T-helper 1 cell treated with Interleukin-12 subunit alpha and Interleukin-12 subunit beta and Interleukin-4 antibody, amounts not matched to agents 30 μg/mL and 1 μg/mL, for 36 hours (primary cell): ENCODE results near the gene RALB.
A peak's percentile ranks its signal among the peaks of the same experiment; 100 is the strongest.

ENCODE experiments used
- H3K27ac Mint-ChIP-seq: one replicate; pipeline ENCODE4 v1.8.0; 2021; ENCODE audit warnings: mild to moderate bottlenecking, mixed read lengths
- H3K27me3 Mint-ChIP-seq: one replicate; pipeline ENCODE4 v1.8.0; 2021; ENCODE audit warnings: low read depth, mixed read lengths
- H3K36me3 Mint-ChIP-seq: one replicate; pipeline ENCODE4 v1.8.0; 2021; ENCODE audit warnings: low read depth, mixed read lengths
- H3K4me1 Mint-ChIP-seq: one replicate; pipeline ENCODE4 v1.8.0; 2021; ENCODE audit warnings: low read depth, mixed read lengths
- H3K4me3 Mint-ChIP-seq: one replicate; pipeline ENCODE4 v1.8.0; 2021; ENCODE audit warnings: mild to moderate bottlenecking, moderate library complexity, mixed read lengths
- H3K9me3 Mint-ChIP-seq: one replicate; pipeline ENCODE4 v1.8.0; 2021; ENCODE audit warnings: mixed read lengths

Gene RALB

DNA sequence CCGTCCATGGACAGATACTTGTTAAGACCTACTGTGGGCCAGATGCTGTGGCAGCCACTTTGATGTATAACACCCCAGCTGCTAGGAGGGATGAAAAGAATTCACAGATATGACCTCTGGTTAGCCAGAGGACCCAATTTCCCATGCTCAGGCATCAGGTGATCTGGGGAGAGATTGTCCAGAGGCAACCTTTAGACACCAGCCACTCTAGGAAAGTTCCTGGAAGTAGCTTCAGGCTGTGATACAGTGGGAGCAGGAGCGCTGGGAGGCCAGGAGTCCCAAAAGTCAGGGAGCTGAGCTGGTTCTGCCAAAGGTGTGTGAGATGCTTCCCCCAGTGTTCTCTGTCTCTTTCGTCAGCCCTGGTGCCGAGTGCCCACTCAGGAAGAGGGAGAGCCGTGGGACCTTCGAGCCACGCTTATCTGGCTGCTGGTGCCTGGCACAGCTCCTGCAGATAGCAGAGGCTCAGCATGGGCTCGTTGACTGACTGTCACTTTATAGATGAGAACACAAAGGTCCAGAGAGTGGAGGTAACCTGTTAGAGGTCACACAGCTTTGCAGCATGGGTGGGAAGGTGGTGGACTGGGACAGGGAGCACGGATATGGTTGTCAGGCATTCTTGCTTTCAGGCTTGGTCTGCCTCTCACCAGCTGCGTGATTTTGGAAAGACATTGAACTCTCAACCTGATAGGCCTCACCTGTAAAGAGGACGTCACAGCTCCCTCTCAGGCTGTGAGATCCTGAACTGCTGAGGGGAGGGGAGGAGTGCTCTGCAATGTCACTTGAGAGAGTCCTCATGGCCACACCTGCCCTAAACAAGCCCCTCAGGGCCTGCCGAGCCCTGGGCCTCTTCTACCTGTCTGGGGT lies 7.8 kb upstream of the RALB start:
- Mint-ChIP-seq H3K27me3 (no peaks in the 10 kb centered on the region), H3K9me3 (peaks cover 16% of the 10 kb centered on the region), H3K4me1 (peaks cover 23% of the 10 kb centered on the region), H3K36me3 (peaks cover 9% of the 10 kb centered on the region), H3K27ac (no peak overlapping the region), H3K4me3 (no peak overlapping the region)

DNA sequence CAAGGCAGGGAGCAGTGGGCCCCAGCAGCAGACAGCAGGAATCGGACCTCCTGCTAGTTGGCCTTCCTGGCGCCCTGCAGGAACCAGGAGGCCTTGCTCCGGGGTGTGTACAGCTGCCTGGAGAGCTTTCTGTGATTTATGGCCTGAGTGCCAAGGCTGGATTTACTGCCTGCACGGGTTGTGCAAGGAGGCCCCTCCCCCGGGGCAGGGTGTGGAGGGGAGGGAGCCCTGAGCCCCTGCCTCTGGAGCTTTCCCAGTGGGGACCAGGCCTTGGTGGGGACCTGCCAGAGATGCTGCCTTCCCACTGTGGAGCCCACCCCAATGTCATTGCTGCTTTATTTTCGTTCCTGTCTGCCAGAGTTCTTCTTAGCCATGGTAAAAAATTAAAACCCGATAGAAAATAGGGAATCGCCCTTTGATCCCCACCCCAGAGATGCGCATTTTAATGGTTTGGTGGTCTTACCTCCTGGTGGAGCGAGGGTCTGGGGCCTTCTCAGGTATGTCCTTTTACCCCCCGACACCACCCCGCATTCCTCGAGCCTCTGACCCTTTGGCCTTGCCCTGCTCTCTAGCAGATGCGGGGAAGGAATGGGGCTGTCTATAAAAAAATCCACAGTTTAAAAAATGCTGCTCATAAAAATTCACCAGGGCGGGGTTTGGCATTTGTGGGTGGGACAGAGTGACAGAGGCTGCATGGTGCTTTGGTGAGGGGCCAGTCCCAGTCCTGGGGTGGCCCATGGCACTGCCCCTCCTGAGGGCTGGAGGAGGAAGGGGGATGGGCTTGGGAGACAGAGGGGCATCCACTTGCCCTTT lies 6.9 kb upstream of the RALB start:
- peaks cover 16% of the 10 kb centered on the region for H3K9me3 Mint-ChIP-seq

DNA sequence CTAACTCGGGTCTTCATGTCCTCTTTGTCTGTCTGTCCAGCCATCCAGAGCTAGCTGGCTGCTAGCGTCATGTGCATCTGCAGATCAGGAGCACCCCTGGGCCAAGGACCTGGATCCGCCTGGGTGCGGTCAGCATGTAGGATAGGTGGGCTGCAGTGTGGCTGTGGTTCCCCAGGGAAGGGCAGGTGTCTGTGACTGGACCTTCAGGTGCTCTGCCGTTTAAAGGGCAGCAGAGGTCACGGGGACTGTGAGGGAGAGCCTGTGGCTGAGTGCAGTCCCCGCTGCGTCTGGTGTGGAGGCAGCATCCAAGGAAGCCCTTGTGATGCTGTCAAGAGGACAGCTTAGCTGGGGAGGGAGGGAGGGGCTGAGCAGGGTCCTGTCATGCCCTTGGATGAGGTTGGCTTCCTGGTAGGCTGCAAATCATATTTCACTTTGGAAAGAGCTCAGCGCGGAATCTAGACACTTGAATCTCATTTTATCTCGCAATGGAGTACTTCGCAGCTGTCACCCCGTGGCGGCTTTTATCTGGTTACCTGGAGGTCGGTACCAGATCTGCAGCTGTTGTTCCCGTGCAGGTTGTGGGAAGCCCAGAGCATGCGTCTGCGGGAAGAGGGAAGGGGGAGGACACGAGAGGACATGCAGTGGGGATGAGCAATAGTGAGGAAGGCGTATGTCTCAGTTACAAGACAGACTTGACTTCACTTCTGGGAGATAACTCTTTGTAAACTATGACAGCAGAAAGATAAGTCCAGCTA lies 5.9 kb upstream of the RALB start:
- H3K9me3 Mint-ChIP-seq: peaks cover 16% of the 10 kb centered on the region
- no peak overlapping the region for H3K27ac Mint-ChIP-seq
- H3K36me3 Mint-ChIP-seq: peaks cover 9% of the 10 kb centered on the region
- H3K4me1 Mint-ChIP-seq: peaks cover 32% of the 10 kb centered on the region
- no peak overlapping the region for H3K4me3 Mint-ChIP-seq
- no peaks in the 10 kb centered on the region for H3K27me3 Mint-ChIP-seq

More for the DNA sequence above, 6.9 kb upstream of the RALB start:
- Mint-ChIP-seq H3K36me3 (peaks cover 9% of the 10 kb centered on the region), H3K4me3 (no peak overlapping the region), H3K27me3 (no peaks in the 10 kb centered on the region), H3K4me1 (peaks cover 28% of the 10 kb centered on the region), H3K27ac (no peak overlapping the region)

DNA sequence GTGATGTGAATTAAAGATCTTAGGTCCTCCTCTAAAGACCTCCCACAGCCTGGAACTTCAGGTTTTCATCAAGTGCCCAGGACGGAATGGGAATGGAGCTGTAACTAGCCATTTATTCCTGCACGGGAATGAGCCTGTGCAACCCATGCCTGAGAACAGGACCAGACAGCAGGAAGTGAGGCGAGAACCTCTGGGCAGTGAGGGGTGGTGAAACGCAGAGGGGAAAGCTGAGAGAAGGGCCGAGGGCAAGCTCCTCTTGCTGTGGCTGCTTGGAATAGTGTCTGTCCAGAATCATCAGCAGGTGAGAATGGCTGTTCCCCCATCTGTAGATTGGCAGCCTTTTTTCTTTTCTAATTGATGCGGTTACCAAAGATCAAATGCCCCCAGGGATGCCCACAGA lies 4.8 kb upstream of the RALB start:
- peaks cover 9% of the 10 kb centered on the region for H3K36me3 Mint-ChIP-seq
- H3K27me3 Mint-ChIP-seq: no peaks in the 10 kb centered on the region
- peaks cover 34% of the 10 kb centered on the region for H3K4me1 Mint-ChIP-seq
- no peak overlapping the region for H3K4me3 Mint-ChIP-seq
- H3K27ac Mint-ChIP-seq: no peak overlapping the region
- H3K9me3 Mint-ChIP-seq: peaks cover 16% of the 10 kb centered on the region

DNA sequence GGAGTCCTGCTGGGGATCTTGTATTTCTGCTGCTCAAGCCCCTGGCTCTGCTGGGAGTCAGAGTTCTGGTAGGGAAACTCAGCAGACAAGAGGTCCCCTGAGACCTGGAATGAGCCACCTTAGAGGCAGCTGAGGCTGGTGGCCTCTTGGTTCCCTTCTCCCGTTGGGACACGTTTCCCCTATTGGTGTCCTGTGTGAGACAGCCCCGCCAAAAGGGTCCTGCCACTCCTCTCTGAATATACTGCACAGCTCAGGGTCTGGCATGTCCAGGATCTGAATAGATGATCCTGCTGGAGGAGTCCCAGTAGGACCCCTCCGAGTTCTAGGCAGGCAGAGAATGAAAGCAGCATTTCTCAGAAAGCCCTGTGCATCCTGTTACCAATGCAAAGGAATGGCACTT lies 2.0 kb upstream of the RALB start:
- H3K9me3 Mint-ChIP-seq: no peaks in the 10 kb centered on the region
- H3K4me1 Mint-ChIP-seq: peaks cover 54% of the 10 kb centered on the region
- H3K27ac Mint-ChIP-seq: no peak overlapping the region
- H3K36me3 Mint-ChIP-seq: peaks cover 21% of the 10 kb centered on the region
- H3K27me3 Mint-ChIP-seq: no peaks in the 10 kb centered on the region
- H3K4me3 Mint-ChIP-seq: no peak overlapping the region

DNA sequence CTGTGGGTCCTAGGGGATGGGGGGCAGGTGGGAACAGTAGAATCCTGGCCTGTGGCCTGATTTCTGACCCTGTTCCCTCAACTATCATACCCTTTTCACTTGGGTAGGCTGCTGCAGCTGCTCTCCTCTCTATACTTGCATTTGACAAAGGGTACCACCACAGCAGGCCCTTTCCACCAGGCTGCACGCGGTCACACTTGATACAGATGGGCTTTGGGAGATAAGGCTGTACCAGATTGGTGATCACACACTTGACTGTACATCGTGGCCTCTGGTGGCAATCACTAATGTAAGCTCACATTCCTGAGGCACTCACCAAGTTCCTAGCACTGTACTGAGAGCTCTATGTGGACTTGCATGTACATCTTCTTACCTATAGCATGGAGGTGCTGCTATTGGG lies 1.6 kb upstream of the RALB start:
- peaks cover 25% of the 10 kb centered on the region for H3K36me3 Mint-ChIP-seq
- H3K4me3 Mint-ChIP-seq: no peak overlapping the region
- no peaks in the 10 kb centered on the region for H3K27me3 Mint-ChIP-seq
- H3K4me1 Mint-ChIP-seq: peaks cover 59% of the 10 kb centered on the region
- peaks cover 3% of the 10 kb centered on the region for H3K9me3 Mint-ChIP-seq
- H3K27ac Mint-ChIP-seq: no peak overlapping the region

DNA sequence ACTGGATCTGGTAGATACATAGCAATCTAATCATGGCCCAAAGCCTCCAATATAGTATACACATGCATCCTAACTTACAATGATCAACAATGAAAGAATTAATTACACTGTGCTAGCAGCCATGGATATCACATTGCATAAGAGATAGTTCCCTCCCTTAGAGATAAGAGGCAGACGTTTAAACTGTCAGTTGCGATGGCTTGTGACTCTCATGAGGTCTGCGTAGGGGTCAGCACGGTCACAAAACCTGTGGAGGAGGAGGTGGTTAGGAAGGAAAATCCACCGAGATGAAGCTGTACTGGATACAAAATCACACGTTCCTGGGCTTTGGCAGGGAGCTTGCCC lies 800 bp upstream of the RALB start:
- Mint-ChIP-seq H3K4me3 (peak overlapping the region; percentile 99), H3K4me1 (peaks cover 66% of the 10 kb centered on the region), H3K27me3 (no peaks in the 10 kb centered on the region), H3K27ac (peak overlapping the region; percentile 96), H3K9me3 (peaks cover 4% of the 10 kb centered on the region), H3K36me3 (peaks cover 32% of the 10 kb centered on the region)

DNA sequence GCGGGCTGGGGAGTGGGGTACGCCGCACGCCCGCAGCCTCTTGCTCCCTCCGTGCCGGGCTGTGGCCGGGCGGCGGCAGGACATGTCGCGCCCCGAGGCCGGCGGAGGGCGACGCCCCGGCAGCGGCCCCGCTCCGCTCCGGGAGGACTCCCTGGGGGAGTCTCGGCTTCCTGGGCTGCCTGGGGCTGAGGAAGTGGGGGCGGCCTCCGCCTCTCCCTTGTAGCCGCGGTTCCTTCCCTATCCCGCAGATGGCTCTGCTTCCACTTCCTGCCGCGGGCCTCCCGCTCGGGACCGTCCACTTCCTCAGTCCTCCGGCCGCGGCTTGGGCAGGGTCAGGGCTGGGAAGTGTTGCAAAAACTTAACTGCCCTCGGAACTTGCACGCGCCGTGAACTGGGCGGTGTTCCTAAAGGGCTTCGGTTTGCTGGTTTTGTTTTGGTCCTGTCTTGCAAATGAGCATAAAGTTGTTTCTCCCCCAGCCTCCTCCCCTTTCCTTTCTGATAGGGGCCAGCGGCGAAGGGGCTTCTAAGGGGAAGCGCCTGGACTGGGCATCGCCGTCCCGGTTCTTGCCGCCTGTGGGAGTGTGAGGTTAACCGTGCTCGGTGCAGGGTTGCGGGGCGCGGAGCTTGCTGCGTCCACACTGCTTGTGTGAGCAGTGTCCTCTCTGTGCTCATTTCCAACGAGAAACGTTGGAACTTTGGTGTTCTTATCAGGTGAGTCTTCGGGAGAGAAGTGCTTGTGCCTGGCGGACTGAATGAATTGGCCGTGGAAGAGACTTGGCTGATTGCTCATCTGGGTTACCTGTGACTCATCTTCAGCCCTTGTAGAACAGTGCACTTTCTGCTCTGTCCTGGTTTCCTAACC lies 600 bp downstream of the RALB start:
- peak overlapping the region; percentile 83 for H3K27ac Mint-ChIP-seq
- peaks cover 6% of the 10 kb centered on the region for H3K9me3 Mint-ChIP-seq
- peaks cover 44% of the 10 kb centered on the region for H3K36me3 Mint-ChIP-seq

DNA sequence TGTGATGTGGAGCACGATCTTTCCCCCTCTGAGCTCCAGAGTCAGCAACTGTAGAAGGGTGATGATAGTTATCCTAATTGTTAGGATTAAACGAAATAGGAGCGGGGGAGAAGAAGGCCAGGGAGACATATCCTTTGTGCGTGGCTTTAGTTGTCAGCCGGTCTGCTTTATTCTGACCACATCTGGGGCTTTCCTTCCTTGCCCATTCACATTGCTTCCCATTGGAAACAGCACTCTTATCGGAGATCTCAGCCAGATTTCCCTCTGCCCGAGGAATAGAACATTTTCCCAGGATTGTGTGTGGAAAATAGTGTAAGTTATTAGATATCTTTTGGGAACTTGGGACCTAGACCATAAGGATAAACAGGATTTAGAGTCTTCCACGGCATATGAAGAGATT lies 1.5 kb downstream of the RALB start:
- H3K9me3 Mint-ChIP-seq: peaks cover 10% of the 10 kb centered on the region
- H3K27me3 Mint-ChIP-seq: no peaks in the 10 kb centered on the region
- H3K4me1 Mint-ChIP-seq: peaks cover 71% of the 10 kb centered on the region
- H3K36me3 Mint-ChIP-seq: peaks cover 52% of the 10 kb centered on the region
- peak overlapping the region; percentile 93 for H3K4me3 Mint-ChIP-seq
- H3K27ac Mint-ChIP-seq: no peak overlapping the region

More for the DNA sequence above, 600 bp downstream of the RALB start:
- Mint-ChIP-seq H3K4me3 (peak overlapping the region; percentile 93), H3K4me1 (peaks cover 71% of the 10 kb centered on the region), H3K27me3 (no peaks in the 10 kb centered on the region)

DNA sequence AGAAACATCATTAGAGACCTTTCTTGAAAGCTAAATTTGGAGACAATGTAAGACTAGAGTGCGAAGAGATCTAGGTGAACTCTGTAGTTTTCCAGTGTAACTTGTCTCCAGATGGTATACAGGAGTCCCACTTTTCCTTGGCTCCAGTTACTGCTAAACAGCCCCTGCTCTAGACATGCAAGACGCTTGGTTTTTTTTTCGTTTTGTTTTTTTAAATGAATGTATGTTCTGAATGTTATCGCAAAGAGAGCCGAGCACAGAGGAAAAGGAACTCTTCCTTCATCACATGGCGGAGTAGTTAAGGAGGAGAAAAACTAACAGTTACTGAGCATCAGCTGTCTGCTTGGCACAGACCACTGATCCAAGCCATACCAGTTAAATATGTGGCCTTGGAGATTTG lies 2.4 kb downstream of the RALB start:
- peak overlapping the region; percentile 93 for H3K4me3 Mint-ChIP-seq
- H3K36me3 Mint-ChIP-seq: peaks cover 55% of the 10 kb centered on the region
- H3K4me1 Mint-ChIP-seq: peaks cover 69% of the 10 kb centered on the region
- H3K27ac Mint-ChIP-seq: no peak overlapping the region
- H3K27me3 Mint-ChIP-seq: no peaks in the 10 kb centered on the region
- peaks cover 10% of the 10 kb centered on the region for H3K9me3 Mint-ChIP-seq

DNA sequence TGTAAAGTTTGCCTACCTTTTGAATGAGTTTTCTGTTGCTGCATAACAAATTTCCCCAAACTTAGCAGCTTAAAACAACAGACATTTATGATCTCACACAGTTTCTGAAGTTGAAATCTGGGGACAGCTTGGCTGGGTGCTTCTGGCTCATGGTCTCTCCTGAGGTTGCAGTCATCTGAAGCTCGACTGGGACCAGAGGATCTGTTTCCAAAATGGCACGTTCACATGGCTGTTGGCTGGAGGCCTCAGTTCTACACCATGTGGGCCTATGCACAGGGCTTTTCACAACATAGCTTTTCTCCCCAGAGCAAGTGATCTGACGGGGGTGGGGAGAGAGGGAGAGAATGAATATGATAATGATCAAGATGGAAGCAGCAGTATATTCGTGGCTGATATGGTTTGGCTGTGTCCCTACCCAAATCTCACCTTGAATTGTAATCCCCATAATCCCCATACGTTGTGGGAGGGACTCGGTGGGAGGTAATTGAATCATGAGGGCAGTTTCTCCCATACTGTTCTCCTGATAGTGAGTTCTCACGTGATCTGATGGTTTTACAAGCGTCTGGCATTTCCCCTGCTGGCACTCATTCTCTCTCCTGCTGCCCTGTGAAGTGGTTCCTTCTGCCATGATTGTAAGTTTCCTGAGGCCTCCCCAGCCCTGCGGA lies 3.5 kb downstream of the RALB start:
- Mint-ChIP-seq H3K9me3 (peaks cover 18% of the 10 kb centered on the region), H3K4me1 (peaks cover 63% of the 10 kb centered on the region), H3K36me3 (peaks cover 55% of the 10 kb centered on the region), H3K4me3 (peak overlapping the region; percentile 93), H3K27ac (peak overlapping the region; percentile 5), H3K27me3 (no peaks in the 10 kb centered on the region)

DNA sequence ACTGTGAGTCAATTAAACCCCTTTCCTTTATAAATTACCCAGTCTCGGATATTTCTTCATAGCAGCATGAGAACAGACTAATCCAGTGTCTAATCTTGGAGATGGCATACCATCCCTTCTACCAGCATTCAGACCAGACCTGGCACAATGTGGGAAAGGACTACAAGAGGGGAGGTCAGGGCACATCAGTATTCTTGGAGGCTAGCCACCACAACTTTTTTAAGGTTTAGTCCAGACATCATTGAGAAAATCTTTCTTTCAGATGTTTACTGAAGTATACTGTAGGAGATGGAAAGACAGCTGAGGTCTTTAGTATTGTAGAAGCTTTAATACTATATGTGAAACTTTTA lies 4.0 kb downstream of the RALB start:
- Mint-ChIP-seq H3K4me1 (peaks cover 60% of the 10 kb centered on the region), H3K4me3 (peak overlapping the region; percentile 93), H3K36me3 (peaks cover 55% of the 10 kb centered on the region), H3K27me3 (no peaks in the 10 kb centered on the region), H3K9me3 (peaks cover 18% of the 10 kb centered on the region), H3K27ac (peak overlapping the region; percentile 29)

DNA sequence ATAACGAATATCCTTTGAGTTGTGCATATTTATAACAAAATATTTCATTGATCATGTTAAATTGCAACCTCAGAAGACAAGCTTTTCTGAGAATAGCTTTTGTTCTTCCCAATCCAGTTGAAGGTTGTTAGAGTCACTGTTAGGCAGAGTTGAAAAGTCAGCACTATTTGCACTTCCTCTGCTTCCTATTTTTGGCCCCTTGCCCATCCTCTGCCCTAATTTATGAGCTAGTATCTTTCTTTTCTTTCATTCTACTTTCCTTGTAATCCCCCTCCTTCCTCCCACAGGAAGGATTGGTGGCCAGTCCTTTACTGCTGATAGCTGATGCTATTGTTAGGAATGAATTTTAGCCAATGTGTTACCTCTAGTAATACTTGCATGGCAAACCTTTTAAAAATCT lies 4.9 kb downstream of the RALB start:
- Mint-ChIP-seq H3K4me3 (peak overlapping the region; percentile 69), H3K9me3 (peaks cover 18% of the 10 kb centered on the region), H3K4me1 (peaks cover 52% of the 10 kb centered on the region), H3K27ac (no peak overlapping the region), H3K27me3 (no peaks in the 10 kb centered on the region), H3K36me3 (peaks cover 55% of the 10 kb centered on the region)
